NCI-H2171 treated with DMSO at 0.1 percent for 48 hours (cell line): Measurements from ENCODE around the gene ZNF692.
"Not testable (repeated sequence)": the region's sequence is repeated elsewhere in the genome, so short reads cannot be mapped to it uniquely, and the experiment has no call there.

Source experiments
- DNase-seq: peaks from one replicate; lab custom pipeline; 2025; lab: John Stamatoyannopoulos, UW

Gene ZNF692, protein sequence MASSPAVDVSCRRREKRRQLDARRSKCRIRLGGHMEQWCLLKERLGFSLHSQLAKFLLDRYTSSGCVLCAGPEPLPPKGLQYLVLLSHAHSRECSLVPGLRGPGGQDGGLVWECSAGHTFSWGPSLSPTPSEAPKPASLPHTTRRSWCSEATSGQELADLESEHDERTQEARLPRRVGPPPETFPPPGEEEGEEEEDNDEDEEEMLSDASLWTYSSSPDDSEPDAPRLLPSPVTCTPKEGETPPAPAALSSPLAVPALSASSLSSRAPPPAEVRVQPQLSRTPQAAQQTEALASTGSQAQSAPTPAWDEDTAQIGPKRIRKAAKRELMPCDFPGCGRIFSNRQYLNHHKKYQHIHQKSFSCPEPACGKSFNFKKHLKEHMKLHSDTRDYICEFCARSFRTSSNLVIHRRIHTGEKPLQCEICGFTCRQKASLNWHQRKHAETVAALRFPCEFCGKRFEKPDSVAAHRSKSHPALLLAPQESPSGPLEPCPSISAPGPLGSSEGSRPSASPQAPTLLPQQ

DNA sequence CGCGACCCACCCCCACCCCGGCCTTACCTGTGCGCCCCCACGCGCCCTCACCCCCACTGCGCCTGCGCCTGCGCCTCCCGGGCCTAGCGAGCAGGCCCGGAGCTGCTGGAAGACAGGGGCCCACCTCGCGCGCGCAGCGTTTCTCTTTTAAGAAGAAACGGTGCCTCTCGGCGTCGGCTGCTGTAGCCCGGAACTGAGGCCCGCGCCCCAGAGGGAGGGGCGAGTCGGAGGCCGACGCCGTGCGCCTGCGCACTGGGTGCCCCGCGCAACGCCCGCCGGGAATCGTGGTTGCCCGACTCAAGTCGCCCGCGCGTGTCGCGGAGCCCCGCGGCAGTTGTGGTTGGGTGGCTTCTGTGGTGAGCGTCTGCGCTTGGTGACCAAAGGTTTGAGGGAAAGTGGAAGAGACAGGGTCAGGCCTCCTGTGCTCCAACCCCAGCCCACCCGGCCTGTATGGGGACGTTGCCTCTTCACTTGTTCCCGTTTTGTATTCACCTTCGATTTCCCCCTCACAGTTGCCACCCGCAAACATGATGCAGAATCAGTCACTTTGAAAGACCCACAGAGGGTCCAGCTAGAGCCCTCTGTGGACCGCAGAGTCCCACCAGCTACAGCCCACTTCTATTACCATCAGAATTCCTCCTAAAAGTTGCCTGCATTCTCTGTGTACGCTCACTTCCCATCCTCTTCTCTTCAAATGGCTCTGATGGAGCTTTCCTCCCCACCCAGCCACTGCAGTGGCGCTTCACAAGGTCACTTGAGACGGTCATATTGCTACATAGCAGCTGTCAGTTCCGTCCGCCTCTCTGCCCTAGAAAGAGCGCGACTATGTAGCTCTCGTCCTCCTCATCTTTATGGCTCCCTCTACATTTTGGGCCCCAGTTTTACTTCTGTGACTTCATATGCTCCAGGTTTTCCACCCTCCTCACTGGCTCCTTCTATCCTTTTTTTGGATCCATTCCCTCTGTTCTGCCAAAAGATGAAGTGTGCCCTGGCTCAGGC is at the start of gene ZNF692:
ZNF692 (minus strand) TSS at position 195 of the 999 bp plus-strand sequence. CDS start 776 bp downstream, outside the sequence.
- DNase-seq: peak; percentile 95

DNA sequence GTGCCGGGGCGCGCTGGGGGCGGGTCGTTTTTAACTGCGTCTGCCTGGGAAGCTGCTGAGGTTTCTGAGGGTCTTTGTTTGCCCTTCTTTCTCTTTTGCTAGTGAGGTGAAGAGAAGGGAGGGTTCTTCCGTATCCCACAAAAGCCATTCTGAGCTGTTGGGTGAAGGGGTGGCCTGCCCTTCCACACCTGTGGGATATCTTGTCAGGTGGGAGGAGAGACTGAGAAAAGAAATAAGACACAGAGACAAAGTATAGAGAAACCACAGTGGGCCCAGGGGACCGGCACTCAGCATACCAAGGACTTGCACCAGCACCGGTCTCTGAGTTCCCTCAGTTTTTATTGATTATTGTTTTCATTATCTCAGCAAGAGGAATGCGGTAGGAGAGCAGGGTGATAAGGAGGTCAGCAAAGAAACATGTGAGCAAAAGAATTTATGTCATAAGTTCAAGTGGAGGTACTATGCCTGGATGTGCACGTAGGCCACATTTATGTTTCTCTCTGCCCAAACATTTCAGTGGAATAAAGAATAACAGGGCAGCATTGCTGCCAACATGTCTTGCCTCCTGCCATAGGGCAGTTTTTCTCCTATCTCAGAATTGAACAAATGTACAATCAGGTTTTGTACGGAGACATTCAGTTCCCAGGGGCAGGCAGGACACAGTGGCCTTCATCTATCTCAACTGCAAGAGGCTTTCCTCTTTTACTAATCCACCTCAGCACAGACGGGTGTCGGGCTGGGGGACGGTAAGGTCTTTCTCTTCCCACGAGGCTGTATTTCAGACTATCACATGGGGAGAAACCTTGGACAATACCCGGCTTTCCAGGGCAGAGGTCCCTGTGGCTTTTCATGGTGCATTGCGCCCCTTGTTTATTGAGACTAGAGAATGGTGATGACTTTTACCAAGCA is 48.1 kb upstream of the ZNF692 start:
- no peak for DNase-seq

DNA sequence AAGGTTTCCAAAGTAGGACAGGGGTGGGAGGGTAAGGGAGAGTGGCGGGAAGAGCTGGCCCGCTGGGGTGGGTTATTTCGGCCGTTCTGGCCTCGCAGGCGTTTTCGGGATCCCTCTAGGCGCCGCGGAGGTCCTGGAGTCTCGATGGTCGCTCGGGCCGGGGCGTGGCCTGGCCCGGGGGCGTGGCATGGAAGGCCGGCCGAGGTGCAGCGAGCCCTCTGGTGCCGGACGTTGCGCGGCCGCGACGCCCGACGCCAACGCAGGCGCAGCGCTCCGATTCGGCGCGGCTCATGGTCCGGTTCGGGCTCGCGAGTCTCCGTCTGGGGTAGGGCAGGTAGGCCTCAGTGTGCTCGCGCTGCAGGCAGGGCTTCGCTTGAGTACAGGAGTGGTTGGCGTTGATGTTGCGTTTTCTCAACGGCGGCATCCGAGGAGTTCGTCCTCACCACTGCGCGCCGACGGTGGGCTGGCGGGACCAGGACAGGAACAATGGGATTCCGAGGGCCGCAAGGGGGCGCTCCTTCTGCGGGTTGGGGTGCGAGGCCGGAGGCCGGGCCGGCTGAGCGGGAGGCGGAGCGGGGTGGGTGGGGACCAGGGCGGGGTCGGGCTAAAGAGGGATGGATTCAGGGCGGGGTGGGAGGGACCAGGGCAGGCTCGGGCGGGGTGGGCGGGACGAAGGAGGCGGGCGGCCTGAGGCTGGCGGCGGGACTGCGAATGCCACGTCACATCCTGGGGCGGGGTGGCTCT is 47.3 kb upstream of the ZNF692 start, which contains the start of gene PGBD2:
PGBD2 (plus strand) TSS at position 227 of the 744 bp plus-strand sequence. CDS start 7,628 bp downstream, outside the sequence.
- peak; percentile 94 for DNase-seq

DNA sequence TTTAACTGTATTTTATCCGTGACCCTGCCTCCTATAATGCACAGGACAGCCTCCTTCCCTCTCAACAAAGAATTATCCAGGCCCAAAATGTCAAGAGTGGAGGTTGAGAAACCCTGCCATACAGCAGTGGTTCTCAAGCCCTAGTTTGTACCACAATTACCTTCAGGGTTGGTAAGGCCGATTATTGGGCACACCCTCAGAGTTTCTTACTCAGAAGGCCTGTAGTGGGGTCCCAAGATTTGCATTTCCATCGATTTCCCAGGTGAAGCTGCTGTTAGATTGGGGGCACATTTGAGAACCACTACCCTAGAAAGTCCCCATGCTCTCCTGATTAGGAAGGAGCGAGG is 46.8 kb upstream of the ZNF692 start:
- DNase-seq: no peak

DNA sequence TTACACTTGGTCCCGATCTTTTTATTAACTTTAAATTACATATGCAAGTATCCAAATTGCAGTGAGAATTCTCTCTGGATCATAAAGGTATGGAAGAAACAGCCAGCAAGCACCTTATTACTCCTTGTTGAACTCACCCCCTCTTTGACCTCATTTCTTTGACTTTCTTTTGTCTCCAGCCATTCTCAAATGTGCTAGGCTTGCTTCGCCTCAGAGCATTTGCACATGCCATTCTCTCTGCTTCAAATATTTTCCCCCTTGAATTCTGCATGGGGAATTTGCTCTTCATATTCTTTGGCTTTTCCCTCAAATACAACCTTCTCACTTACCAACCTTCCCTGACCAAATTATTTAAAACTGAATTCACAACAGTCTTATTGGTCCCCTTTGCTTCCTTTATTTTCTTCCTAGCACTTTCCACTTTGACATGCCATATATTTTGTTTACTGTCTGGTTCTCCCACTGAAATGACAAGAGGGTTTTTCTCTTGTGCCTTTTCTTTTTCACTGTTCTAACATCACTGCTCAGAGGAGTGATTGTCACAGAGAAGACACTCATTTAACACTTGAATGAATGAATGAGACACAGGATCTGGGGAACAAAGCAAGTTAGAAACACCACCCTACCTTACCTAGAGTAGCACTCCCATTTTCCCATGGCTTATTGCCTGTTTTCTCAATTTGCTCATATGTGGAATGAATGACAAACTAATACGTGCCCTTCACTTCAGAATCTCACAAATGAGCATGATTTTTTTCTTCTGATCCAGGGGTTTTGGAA is 45.7 kb upstream of the ZNF692 start:
- no peak for DNase-seq

DNA sequence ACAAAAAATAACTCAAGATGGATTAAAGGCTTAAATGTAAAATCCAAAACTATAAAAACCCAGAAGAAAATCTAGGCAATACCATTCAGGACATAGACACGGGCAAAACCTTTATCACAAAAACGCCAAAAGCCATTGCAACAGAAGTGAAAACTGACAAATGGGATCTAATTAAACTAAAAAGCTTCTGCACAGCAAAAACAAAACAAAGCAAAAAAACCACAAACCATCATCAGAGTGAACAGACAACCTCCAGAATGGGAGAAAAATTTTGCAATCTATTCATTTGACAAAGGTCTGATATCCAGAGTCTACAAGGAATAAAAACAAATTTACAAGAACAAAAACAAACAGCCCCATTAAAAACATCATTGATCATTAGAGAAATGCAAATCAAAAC is 42.7 kb upstream of the ZNF692 start:
- DNase-seq: no peak

DNA sequence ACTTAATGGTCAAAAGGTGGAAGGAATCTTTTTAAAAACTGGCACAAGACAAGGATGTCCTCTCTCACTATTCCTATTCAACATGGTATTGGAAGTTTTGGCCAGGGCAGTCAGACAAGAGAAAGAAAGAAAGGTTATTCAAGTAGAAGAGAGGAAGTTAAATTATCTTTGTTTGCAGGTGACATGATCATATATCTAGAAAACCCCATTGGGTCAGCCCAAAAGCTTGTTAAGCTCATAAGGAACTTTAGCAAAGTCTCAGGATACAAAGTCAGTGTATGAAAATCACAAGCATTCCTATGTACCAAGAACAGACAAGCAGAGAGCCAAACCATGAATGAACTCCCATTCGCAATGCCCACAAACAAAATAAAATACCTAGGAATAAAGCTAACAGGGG is 41.8 kb upstream of the ZNF692 start:
- DNase-seq: no peak

DNA sequence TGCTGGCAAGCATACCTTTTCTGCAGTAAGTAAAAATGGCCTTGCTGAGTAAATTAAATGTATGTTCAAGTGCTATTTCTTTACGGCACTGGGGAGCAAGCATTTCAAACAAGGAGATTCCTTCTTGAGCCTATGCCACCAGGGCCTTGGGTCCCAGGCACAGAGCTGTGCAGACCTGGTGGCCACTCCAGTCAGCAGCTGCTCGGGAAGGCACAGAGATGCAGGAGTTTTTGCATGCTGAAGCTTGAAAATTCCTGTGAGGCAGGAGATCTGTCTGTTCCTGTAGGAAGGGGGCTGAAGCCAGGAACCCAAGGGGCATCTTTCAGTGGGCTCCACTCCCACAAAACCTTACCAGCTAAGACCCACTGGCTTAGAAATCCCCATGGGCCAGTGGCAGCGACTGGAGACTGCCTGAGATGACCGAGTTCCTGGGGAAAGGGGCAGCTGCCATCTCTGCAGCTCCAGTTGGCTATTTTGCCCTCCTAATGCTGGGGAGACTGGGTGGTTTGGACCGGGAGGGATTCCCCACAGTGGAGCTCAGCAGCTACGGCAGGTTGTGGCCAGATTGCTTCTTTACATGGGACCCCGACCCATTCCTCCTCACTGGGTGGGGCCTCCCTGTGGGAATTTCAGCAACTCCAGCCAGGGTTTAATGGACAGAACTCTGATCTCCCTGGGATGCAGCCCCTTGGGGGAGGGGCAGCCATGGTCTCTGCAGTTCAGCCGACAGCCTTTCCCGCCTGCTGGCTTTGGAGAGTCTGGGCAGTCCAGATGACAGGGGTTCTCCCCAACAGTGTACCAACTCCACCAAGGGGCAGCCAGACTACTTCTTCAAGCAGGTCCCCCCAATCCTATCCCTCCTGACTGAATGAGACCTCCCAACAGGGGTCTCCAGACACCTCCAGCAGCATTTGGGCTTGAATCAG is 38.8 kb upstream of the ZNF692 start:
- DNase-seq: no peak

DNA sequence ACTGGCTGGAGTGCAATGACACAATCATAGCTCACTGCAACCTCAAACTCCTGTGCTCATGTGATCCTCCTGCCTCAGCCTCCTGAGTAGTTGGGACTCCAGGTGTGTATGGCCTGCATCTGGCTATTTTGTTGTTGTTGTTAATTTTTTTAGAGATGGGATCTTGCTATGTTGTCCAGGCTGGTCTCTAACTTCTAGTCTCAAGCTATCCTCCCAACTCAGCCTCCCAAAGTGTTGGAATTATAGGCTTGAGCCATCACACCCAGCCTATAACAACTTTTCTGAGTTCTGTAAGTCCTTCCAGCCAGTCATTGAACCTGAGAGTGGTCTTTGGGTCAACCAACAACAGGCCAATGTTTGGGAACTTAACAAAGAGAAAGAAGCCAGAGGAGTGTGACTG is 36.0 kb upstream of the ZNF692 start:
- DNase-seq: no peak

DNA sequence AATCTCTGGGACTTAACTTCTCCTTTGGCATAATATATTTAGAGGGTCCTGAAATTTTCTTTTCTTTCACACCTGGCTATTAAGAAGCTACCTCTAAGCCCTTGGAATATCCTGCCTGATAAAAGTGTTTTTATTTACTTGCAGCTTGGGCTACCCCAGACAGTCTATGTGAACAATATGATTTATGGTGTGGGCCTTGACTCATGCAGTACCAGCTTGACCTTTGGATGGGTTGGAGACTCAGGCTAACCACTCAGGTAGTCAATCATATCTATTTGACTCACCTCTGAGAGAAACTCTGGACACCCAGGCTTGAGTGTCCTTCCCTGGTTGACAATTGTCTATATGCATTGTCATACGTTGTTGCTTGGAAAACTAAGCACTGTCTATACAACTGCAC is 33.7 kb upstream of the ZNF692 start:
- no peak for DNase-seq

DNA sequence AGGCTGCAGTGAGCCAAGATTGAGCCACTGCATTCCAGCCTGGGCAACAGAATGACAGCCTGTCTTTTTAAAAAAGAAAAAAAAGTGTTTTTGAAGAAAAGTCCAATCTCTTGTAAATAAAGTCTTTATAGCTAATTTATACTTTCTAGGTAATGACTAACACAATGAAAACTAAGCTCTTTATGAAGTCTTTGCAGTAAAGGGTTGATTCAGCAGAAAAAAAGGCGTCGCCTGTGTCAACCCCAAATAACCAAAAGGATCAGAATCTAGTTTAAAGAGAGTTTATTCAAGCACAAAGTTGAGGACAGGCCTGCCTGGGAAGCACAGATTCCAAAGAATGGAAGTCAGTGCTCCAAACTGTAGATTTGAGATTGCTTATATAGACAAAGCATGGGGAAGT is 32.9 kb upstream of the ZNF692 start:
- DNase-seq: no peak

DNA sequence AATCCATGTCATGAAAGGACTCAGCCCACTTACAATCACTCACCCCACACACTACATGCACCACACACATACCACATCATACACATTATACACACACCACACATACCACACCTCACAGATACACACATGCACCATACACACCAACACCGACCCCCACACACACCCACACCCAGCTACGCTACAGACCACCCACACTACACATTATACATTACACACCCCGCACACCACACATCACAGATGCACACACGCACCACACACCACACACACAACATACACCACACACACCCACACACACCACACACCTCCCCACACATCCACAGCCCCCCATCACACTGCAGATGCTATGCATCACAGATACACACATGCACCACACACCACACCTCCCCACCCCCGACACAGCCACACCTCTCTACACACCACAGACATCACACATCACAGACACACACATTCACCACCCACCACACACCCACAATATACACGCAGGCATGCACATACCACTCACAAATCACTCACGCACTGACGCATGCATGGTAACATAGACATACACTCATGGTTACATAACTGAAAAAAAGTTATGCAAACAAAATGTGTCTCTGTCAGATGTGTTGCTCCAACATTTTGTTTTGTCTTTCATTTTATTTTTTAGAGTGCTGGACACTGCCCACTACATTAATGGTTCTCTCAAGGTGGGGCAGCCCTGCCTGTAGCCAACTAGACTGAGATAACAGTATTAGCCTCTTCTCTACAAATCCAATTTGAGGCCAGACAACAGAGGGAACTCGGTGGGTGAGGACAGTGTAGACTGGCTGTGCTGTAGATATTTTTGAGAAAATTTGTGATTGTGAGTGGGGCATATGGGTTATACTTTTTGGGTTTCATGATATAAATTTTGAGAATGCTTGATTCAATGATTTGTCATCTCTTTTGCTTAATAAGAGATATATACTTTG is 31.9 kb upstream of the ZNF692 start:
- DNase-seq: no peak

DNA sequence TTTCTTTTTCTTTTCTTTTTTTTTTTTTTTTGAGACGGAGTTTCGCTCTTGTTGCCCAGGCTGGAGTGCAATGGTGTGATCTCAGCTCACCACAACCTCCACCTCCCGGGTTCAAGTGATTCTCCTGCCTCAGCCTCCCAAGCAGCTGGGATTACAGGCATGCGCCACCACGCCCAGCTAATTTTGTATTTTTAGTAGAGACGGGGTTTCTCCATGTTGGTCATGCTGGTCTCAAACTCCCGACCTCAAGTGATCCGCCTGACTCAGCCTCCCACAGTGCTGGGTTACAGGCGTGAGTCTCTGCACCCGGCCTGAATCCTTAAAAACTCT is 31.0 kb upstream of the ZNF692 start:
- DNase-seq: not testable (repeated sequence)

DNA sequence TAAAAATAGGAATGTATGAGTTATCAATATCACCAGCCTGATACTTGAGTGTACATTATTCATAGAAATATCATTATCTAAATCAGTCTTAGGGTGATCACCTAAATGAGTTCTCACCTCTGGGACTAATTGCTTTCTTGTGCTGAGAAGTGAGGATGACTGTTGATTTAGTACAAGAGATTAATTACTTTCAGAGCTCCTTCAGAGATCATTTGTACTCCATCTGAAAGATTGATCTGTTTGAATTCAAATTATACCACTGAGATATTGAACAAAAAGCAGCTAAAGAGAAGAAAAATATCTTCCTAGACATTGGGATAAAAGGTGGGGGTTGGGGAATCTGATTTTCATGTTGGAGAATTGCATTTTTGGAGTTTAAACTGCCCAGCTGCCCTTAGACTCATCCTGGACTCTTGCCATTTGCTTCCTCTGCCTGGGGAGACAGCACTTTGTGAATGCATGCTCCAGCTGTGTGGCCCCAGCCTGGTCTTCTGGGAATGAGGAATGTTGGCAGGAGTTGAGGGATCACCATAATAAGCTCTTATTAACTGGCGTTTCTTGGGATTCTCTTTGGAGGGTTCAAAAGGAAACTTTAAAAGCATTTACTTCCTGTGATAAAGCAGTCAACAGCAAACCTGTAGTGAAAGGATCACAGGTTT is 27.5 kb upstream of the ZNF692 start:
- DNase-seq: peak; percentile 3

DNA sequence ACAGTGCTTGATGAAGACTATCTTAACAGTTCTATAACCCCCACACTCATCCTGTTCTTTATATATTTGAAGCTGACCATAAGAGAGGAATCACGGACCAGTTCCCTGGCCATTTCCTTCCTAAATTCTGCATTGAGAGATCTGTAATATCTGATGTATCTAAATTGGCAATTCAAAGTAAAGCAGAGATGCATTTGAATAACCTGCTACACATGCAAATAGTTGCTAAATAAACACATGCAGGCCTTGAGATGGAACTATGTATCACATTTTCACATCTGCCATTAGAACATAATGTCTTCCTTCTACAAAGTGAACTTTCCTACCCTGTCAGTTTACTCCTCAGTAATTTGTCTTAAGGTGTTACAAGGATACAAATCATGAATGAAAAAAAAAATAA is 26.8 kb upstream of the ZNF692 start:
- DNase-seq: no peak

DNA sequence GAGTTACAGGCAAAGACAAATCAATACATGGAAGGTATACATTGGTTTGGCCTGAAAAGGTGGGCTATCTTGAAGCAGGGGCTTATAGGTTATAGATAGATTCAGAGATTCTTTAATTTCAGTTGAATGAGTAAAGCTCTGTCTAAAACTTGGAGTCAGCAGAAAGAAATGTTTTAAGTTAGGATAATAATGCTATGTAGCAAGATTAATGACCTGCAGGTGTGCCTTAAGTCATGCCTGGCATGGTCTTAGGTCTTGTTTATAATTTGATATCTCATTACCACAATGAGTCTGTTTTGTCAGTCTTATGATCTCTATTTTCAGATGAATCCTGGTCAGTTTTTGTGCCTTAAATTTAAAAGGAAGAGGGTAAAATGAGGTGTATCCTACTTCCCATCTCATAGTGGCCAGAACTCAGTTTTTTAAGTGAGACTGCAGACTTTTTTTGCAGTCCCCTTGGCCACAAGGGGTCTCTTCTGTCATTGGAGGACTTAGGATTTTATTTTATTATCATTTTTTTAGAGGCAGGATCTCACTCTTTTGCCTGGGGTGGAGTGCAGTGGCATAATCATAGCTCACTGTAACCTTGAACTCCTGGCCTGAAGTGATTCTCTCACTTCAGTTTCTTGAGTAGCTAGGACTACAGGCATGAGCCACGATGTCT is 25.9 kb upstream of the ZNF692 start:
- no peak for DNase-seq

DNA sequence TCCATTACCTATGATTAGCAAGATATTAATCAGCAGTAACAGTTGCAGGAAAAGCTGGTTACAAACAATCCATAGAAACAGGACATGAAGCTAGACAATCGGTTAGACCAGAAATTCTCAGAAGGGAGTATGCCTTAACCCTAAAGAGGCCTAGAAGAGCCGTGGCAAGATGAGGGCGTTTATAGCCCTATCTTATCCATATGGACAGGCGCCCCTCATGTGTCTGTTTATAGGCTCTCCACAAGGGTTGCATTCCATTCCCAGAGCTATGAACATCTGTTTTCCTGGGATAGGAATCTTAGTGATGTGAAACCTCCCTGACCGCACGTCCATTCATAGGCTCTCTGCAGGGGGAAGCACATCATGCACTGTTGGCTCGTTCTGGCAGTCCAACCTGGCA is 23.5 kb upstream of the ZNF692 start:
- DNase-seq: not testable (repeated sequence)
